ENCODE results near the gene AKAP3.

The AKAP3 gene

GRCh38 chr12:4621511-4621910 is 27.3 kb downstream of the AKAP3 start:
- Mint-ChIP-seq H3K36me3 (no peaks in the 10 kb centered on the region), H3K9me3 (no peaks in the 10 kb centered on the region), H3K4me1 (no peaks in the 10 kb centered on the region), H3K27ac (no peak overlapping the region), H3K4me3 (no peak overlapping the region), H3K27me3 (peaks cover 5% of the 10 kb centered on the region)

- no peaks in the 10 kb centered on the region for H3K27me3 Mint-ChIP-seq
- peak overlapping the region; percentile 30 for H3K27ac Mint-ChIP-seq
- no peaks in the 10 kb centered on the region for H3K4me1 Mint-ChIP-seq
- peaks cover 8% of the 10 kb centered on the region for H3K36me3 Mint-ChIP-seq
- no peaks in the 10 kb centered on the region for H3K9me3 Mint-ChIP-seq
- no peak overlapping the region for H3K4me3 Mint-ChIP-seq
Measured at GRCh38 chr12:4615667-4616066, 33.2 kb downstream of the AKAP3 start.

- H3K4me3 Mint-ChIP-seq: no peak overlapping the region
- H3K36me3 Mint-ChIP-seq: peaks cover 8% of the 10 kb centered on the region
- H3K4me1 Mint-ChIP-seq: peaks cover 28% of the 10 kb centered on the region
- no peaks in the 10 kb centered on the region for H3K27me3 Mint-ChIP-seq
- H3K27ac Mint-ChIP-seq: no peak overlapping the region
- no peaks in the 10 kb centered on the region for H3K9me3 Mint-ChIP-seq
Measured at GRCh38 chr12:4610481-4610880, 38.4 kb downstream of the AKAP3 start.

- H3K9me3 Mint-ChIP-seq: no peaks in the 10 kb centered on the region
- no peak overlapping the region for H3K4me3 Mint-ChIP-seq
- no peaks in the 10 kb centered on the region for H3K27me3 Mint-ChIP-seq
- peaks cover 35% of the 10 kb centered on the region for H3K4me1 Mint-ChIP-seq
- peaks cover 5% of the 10 kb centered on the region for H3K36me3 Mint-ChIP-seq
- H3K27ac Mint-ChIP-seq: no peak overlapping the region
Measured at GRCh38 chr12:4609071-4609470, 39.8 kb downstream of the AKAP3 start.

- Mint-ChIP-seq H3K27ac (peak overlapping the region; percentile 59), H3K4me1 (peaks cover 35% of the 10 kb centered on the region), H3K4me3 (peak overlapping the region; percentile 8), H3K36me3 (peaks cover 2% of the 10 kb centered on the region), H3K27me3 (peaks cover 2% of the 10 kb centered on the region), H3K9me3 (no peaks in the 10 kb centered on the region)
Measured at GRCh38 chr12:4607056-4607455, 41.8 kb downstream of the AKAP3 start.

- H3K27ac Mint-ChIP-seq: peak overlapping the region; percentile 97
- H3K36me3 Mint-ChIP-seq: no peaks in the 10 kb centered on the region
- H3K4me3 Mint-ChIP-seq: peak overlapping the region; percentile 98
Measured at GRCh38 chr12:4604684-4605193, 44.1 kb downstream of the AKAP3 start.

GRCh38 chr12:4603946-4604345 is 44.9 kb downstream of the AKAP3 start:
- H3K4me3 Mint-ChIP-seq: no peak overlapping the region
- no peak overlapping the region for H3K27ac Mint-ChIP-seq
- no peaks in the 10 kb centered on the region for H3K36me3 Mint-ChIP-seq
- peaks cover 2% of the 10 kb centered on the region for H3K27me3 Mint-ChIP-seq
- no peaks in the 10 kb centered on the region for H3K9me3 Mint-ChIP-seq
- peaks cover 31% of the 10 kb centered on the region for H3K4me1 Mint-ChIP-seq

More at GRCh38 chr12:4604684-4605193, 44.1 kb downstream of the AKAP3 start:
- H3K27me3 Mint-ChIP-seq: peaks cover 2% of the 10 kb centered on the region
- peaks cover 35% of the 10 kb centered on the region for H3K4me1 Mint-ChIP-seq
- no peaks in the 10 kb centered on the region for H3K9me3 Mint-ChIP-seq

- Mint-ChIP-seq H3K9me3 (no peaks in the 10 kb centered on the region), H3K36me3 (no peaks in the 10 kb centered on the region), H3K4me1 (peaks cover 31% of the 10 kb centered on the region), H3K4me3 (no peak overlapping the region), H3K27ac (no peak overlapping the region), H3K27me3 (peaks cover 2% of the 10 kb centered on the region)
Measured at GRCh38 chr12:4603421-4603820, 45.4 kb downstream of the AKAP3 start.

GRCh38 chr12:4595881-4596280 is 53.0 kb downstream of the AKAP3 start:
- Mint-ChIP-seq H3K27ac (no peak overlapping the region), H3K9me3 (no peaks in the 10 kb centered on the region), H3K27me3 (no peaks in the 10 kb centered on the region), H3K4me3 (no peak overlapping the region), H3K36me3 (no peaks in the 10 kb centered on the region), H3K4me1 (no peaks in the 10 kb centered on the region)

- Mint-ChIP-seq H3K4me1 (no peaks in the 10 kb centered on the region), H3K36me3 (no peaks in the 10 kb centered on the region), H3K4me3 (no peak overlapping the region), H3K27ac (no peak overlapping the region), H3K27me3 (peaks cover 5% of the 10 kb centered on the region), H3K9me3 (no peaks in the 10 kb centered on the region)
Measured at GRCh38 chr12:4591180-4591687, 57.6 kb downstream of the AKAP3 start.

- Mint-ChIP-seq H3K9me3 (no peaks in the 10 kb centered on the region), H3K36me3 (no peaks in the 10 kb centered on the region), H3K27ac (no peak overlapping the region), H3K4me3 (no peak overlapping the region), H3K27me3 (peaks cover 5% of the 10 kb centered on the region), H3K4me1 (no peaks in the 10 kb centered on the region)
Measured at GRCh38 chr12:4589941-4590340, 58.9 kb downstream of the AKAP3 start.

- Mint-ChIP-seq H3K36me3 (no peaks in the 10 kb centered on the region), H3K4me1 (no peaks in the 10 kb centered on the region), H3K4me3 (no peak overlapping the region), H3K27ac (no peak overlapping the region), H3K27me3 (peaks cover 7% of the 10 kb centered on the region), H3K9me3 (no peaks in the 10 kb centered on the region)
Measured at GRCh38 chr12:4588916-4589315, 59.9 kb downstream of the AKAP3 start.

GRCh38 chr12:4587108-4587507 is 61.7 kb downstream of the AKAP3 start:
- no peaks in the 10 kb centered on the region for H3K4me1 Mint-ChIP-seq
- no peaks in the 10 kb centered on the region for H3K36me3 Mint-ChIP-seq
- no peak overlapping the region for H3K27ac Mint-ChIP-seq
- H3K9me3 Mint-ChIP-seq: no peaks in the 10 kb centered on the region
- H3K4me3 Mint-ChIP-seq: no peak overlapping the region
- H3K27me3 Mint-ChIP-seq: peaks cover 11% of the 10 kb centered on the region

GRCh38 chr12:4586500-4586899 is 62.4 kb downstream of the AKAP3 start:
- no peaks in the 10 kb centered on the region for H3K9me3 Mint-ChIP-seq
- H3K36me3 Mint-ChIP-seq: no peaks in the 10 kb centered on the region
- H3K4me1 Mint-ChIP-seq: no peaks in the 10 kb centered on the region
- no peak overlapping the region for H3K4me3 Mint-ChIP-seq
- no peak overlapping the region for H3K27ac Mint-ChIP-seq
- H3K27me3 Mint-ChIP-seq: peaks cover 11% of the 10 kb centered on the region

GRCh38 chr12:4584896-4585295 is 64.0 kb downstream of the AKAP3 start:
- Mint-ChIP-seq H3K27ac (no peak overlapping the region), H3K9me3 (no peaks in the 10 kb centered on the region), H3K4me1 (no peaks in the 10 kb centered on the region), H3K36me3 (no peaks in the 10 kb centered on the region), H3K4me3 (no peak overlapping the region), H3K27me3 (peaks cover 11% of the 10 kb centered on the region)

- Mint-ChIP-seq H3K9me3 (no peaks in the 10 kb centered on the region), H3K36me3 (no peaks in the 10 kb centered on the region), H3K27me3 (peaks cover 6% of the 10 kb centered on the region), H3K4me3 (no peak overlapping the region), H3K4me1 (no peaks in the 10 kb centered on the region), H3K27ac (no peak overlapping the region)
Measured at GRCh38 chr12:4584281-4584680, 64.6 kb downstream of the AKAP3 start.

- H3K27me3 Mint-ChIP-seq: peaks cover 6% of the 10 kb centered on the region
- H3K4me1 Mint-ChIP-seq: no peaks in the 10 kb centered on the region
- no peak overlapping the region for H3K27ac Mint-ChIP-seq
- no peaks in the 10 kb centered on the region for H3K9me3 Mint-ChIP-seq
- no peak overlapping the region for H3K4me3 Mint-ChIP-seq
- no peaks in the 10 kb centered on the region for H3K36me3 Mint-ChIP-seq
Measured at GRCh38 chr12:4580281-4580688, 68.6 kb downstream of the AKAP3 start.

All from activated naive CD4-positive, alpha-beta T cell treated with anti-CD3 and anti-CD28 coated beads, Interleukin-2, amount 50 U/mL, for 24 hours (primary cell).